DMS153 (cell line): ENCODE results near the gene ZNF778.
"Not testable (repeated sequence)": the region's sequence is repeated elsewhere in the genome, so short reads cannot be mapped to it uniquely, and the experiment has no call there.

Experiments used
- DNase-seq: peaks from one replicate; lab custom pipeline; 2025; lab: John Stamatoyannopoulos, UW

ZNF778 gene

DNA sequence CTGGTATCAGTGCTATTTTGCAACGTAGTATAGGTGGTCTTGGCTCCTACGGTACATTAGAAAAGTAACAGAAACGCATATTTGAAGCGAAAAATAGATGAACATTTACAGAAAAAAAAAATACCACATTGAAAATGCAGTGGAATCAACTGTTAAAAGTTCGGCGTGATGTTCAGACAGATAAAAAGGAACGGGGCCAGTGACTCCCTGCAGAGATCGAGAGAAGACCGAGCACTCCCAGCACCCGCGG is 440 bp upstream of the ZNF778 start:
- no peak for DNase-seq

- no peak for DNase-seq
Measured at GRCh38 chr16:89219365-89219764, 1.9 kb downstream of the ZNF778 start.

GRCh38 chr16:89221604-89222003 is 4.1 kb downstream of the ZNF778 start:
- no peak for DNase-seq

DNA sequence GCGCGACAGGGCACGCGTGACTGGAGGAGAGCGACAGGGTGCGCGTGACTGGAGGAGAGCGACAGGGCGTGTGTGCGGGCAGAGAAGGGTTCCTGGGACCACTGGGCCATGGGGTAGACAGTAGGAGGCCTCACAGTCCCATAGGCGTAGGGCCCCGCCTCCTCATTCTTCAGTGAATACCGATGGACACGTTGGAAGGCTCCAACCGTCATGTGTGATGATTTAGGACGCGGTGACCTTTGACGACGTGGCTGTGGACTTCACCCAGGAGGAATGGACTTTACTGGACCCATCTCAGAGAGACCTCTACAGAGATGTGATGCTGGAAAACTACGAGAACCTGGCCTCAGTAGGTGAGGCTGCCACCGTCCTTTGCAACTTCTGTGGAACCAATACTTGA is 5.4 kb downstream of the ZNF778 start:
- no peak for DNase-seq

GRCh38 chr16:89224665-89225064 is 7.2 kb downstream of the ZNF778 start:
- DNase-seq, result no peak

- no peak for DNase-seq
Measured at GRCh38 chr16:89230255-89230654, 12.8 kb downstream of the ZNF778 start.

DNA sequence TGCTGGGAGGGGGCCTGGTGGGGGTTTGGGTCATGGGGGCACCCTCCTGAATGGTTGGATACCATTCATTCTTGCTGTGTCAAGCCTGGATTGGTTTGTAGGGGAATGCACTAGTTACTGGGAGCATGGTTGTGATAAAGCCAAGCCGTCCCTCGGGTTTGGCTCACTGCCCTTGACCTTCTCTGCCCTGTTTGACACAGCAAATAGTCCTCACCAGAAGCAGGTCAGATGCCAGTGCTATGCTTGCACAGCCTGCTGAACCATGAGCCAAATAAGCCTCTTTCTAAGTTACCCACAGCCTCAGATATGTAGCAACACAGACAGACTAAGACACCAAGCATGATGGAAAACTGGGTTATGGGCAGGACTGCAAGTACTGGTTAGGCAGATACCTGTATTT is 14.6 kb downstream of the ZNF778 start:
- no peak for DNase-seq

DNA sequence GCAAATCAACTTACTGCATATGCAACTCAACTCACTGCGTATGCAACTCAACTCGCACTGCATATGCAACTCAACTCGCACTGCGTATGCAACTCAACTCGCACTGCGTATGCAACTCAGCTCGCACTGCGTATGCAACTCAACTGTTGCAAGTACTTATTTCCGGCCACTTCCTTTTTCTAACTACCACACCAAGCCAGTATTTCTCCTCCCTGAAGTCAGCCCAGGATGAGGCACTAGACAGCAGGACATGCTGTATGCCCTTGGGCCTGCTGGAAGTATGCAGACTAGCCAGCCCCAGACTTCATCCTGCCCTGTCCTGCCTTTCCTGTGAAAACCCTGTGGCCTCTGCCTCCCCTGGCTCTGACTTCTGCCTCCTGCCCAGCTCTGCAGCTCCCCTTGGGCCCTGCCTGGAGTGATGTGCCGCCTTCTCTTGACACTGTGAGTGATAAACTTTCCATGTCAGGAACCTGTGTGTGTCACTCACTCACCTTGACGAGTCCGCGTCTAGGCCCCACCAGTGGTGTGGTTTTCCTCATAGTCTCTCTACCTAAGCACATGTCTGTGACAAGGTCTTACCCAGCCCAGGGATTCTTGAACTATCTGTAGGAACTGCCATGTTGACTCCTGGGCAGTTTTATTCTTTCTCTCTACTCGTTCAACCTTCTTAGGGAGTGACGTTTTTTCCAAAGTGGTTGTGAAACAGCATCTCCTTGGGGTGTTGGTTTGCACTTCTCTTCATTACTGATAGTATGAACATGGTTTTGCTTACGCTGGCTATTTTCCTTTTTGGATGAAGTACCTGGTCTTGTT is 16.4 kb downstream of the ZNF778 start:
- no peak for DNase-seq

DNA sequence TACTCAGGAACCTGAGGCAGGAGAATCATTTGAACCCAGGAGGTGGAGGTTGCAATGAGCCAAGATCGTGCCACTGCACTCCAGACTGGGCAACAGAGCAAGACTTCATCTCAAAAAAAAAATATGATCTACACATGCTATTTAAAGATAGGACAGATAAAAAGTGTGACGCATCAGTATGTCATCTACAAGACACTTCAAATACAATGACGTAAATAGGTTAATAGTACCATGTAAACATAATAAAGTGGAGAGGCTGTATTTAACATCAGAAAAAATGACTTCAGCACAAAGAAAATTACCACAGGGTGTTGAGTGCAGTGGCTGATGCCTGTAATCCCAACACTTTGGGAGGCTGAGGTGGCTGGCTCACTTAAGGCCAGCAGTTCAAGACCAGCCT is 20.2 kb downstream of the ZNF778 start:
- no peak for DNase-seq

DNA sequence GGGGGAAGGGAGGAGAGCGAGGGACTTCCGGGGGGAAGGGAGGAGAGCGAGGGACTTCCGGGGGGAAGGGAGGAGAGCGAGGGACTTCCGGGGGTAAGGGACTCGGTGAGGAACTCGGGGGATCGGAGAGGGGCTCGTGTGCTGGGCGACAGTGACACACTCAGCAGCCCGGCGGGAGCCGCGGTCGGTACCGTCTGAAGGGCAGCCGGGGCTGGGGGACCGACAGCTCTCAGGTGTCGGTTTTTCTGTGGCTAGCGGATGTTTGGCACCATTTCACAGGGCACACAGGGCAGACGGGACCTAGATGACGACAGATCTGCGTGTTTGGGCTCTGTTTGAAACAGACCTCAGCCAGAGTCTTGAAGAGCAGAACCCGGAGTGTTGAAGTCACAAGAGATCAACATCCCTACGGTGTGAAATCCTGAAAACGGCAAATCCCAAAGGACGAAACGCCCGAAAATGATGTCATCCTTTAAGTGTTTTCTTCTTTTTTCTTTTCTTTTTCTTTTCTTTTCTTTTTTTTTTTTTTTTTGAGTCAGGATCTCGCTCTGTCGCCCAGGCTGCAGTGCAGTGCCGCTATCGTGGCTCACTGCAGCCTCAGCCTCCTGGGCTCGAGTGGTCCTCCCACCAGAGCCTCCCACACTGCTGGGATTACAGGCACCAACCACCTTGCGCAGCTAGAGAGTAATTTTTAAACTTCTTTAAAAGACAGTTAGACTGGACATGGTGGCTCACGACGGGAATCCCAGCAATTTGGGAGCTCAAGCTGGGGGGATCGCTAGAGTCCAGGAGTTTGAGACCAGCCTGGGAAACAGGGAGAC is 23.9 kb downstream of the ZNF778 start:
- DNase-seq, result no peak

DNA sequence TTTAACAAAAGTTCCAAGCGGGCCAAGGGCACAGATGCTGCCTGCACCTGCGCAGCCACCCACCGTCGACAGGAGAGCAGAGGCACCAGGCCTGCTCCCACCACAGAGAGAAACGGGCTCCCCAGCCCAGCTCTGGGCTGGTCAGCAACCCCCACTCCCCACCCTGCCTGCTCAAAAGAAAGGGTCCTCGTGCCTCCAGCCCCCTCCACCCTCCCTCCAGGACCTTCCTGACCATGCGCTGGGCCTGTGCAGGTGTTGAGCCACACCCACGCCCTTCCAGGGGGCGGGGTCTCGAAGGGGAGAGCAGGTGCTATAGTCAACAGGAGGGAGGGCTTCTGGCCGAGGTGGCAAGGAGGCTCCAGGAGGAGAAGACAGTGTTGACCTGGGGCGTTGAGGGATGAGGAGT is 25.3 kb downstream of the ZNF778 start:
- DNase-seq, result no peak

GRCh38 chr16:89243664-89244063 is 26.2 kb downstream of the ZNF778 start:
- DNase-seq, result no peak

DNA sequence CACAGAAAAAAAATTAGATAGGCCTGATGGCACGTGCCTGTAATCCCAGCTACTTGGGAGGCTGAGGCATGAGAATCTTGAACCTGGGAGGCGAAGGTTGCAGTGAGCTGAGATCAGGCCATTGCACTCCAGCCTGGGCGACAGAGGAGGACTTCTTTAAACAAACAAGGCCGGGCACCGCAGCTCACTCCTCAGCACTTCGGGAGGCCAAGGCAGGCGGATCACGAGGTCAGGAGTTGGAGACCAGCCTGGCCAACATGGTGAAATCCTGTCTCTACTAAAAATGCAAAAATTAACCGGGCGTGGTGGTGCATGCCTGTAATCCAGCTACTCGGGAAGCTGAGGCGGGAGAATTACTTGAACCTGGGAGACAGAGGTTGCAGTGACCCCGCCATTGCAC is 26.8 kb downstream of the ZNF778 start:
- DNase-seq, result not testable (repeated sequence)

GRCh38 chr16:89244754-89245153 is 27.3 kb downstream of the ZNF778 start:
- DNase-seq, result no peak

DNA sequence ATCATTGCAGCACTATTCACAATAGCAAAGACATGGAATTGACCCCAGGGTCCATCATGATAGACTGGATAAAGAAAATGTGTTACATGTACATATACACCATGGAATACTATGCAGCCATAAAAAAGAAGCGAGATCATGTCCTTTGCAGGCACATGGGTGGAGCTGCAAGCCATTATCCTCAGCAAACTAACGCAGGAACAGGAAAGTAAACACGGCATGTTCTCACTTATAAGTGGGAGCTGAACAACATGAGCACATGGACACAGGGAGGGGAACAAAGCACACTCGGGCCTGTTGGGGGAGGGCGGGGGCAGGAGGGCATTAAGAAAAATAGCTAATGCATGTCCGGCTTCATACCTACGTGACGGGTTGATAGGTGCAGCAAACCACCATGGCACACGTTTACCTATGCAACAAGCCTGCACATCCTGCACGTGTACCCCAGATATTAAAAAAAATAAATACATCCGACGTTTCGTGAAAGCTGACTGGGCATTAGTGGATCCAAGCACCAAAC is 28.9 kb downstream of the ZNF778 start:
- DNase-seq, result no peak

GRCh38 chr16:89246903-89247733 is 29.6 kb downstream of the ZNF778 start:
- peak; percentile 71 for DNase-seq

GRCh38 chr16:89247734-89248075 is 30.2 kb downstream of the ZNF778 start:
- DNase-seq, result not testable (repeated sequence)

GRCh38 chr16:89248196-89248982 is 30.9 kb downstream of the ZNF778 start:
- no peak for DNase-seq

- no peak for DNase-seq
Measured at GRCh38 chr16:89253548-89254287, 36.2 kb downstream of the ZNF778 start.

DNA sequence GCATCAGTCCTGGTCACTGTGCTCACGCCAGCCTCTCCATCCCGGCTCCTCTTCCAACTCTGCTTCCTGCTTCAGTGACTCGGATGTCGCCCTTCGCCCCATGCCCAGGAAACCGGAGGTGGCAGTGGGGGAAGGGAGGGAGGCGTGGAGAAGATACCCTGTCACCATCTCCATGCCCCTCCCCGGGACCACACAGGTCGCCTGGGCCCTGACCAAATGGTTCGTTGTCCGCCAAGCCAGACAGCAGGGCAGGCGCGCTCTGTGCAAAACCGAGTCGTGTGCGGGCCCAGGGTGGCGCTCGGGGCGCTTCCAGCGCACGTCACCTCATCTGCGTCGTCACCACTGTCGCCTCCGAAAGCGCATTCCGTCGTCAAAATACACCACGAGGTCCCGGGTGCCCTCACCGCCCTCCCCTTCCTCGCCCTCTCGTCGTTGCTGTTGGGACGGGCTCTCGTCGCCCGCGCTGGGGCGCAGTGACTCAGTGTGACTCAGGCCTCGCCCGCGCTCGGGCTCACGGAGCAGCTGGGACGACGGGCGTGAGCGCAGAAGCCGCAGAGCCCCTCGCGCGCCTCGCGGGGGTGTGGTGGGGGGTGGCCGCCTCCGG is 39.2 kb downstream of the ZNF778 start:
- peak; percentile 81 for DNase-seq

DNA sequence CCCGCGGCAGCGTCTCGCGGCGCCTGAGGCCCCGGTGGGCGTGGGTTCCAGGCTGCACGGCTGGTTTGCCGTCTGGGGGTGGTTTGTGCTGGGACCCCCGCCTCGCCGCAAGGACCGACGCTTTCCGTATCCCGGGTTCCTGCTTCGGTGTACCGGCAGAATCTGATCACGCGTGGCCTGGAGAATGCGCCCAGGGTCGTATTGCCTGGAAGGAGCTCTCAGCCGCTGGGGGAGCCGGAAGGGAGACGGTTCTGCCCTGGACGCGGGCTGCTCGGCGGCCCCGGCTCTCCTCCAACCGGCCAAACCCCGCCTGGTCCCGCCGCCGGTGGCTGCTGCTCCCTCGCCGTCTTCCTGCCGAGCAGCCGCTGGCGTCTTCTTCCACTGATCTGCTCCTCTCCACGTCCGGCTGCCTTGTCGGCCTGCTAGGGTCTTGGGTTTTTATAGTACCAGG is 39.8 kb downstream of the ZNF778 start:
- no peak for DNase-seq
